Type B pancreatic cell (in vitro differentiated cells): Measurements from ENCODE around the gene USP47. TPM values are rescaled to one million over a fixed set of nuclear protein-coding genes. Genes with fewer than 3 reads are reported as not detected.

Experiments used
- DNase-seq: peaks from one replicate; pipeline ENCODE4 v3.0.0; 2021; ENCODE audit warnings: mixed read lengths; ENCODE audit not compliant: unreplicated experiment; ENCODE audit errors: extremely low spot score
- H3K27ac Mint-ChIP-seq: 2 replicates; pipeline ENCODE4 v1.8.0; 2021; ENCODE audit warnings: mild to moderate bottlenecking, mixed read lengths
- H3K27me3 Mint-ChIP-seq: 2 replicates; pipeline ENCODE4 v1.8.0; 2021; ENCODE audit warnings: mixed read lengths
- H3K36me3 Mint-ChIP-seq: 2 replicates; pipeline ENCODE4 v1.8.0; 2021; ENCODE audit warnings: mixed read lengths
- H3K4me1 Mint-ChIP-seq: one replicate; pipeline ENCODE4 v1.8.0; 2021; ENCODE audit warnings: mixed read lengths; ENCODE audit not compliant: unreplicated experiment
- H3K4me3 Mint-ChIP-seq: 2 replicates; pipeline ENCODE4 v1.8.0; 2021; ENCODE audit warnings: mild to moderate bottlenecking, mixed read lengths
- H3K9me3 Mint-ChIP-seq: 2 replicates; pipeline ENCODE4 v1.8.0; 2021; ENCODE audit warnings: mixed read lengths
- CTCF ChIP-seq: fragments of 200-600 bp; sonication (generic); conservative IDR thresholded peaks from 2 replicates; pipeline ENCODE4 v1.5.0; 2021; ENCODE audit warnings: antibody characterized with exemption, mild to moderate bottlenecking
- total RNA-seq: library from RNA; stranded (reverse); gene quantifications from 2 replicates; pipeline ENCODE4 v1.2.1, GENCODE V29; 2021; ENCODE audit warnings: low replicate concordance

USP47 gene
- total RNA-seq, 1 donor from 2014 or later, result 54.4 TPM

GRCh38 chr11:11856638-11857037 lies 14.9 kb downstream of the USP47 start:
- Mint-ChIP-seq H3K9me3 (no peaks in the 10 kb centered on the region), H3K27me3 (no peaks in the 10 kb centered on the region), H3K4me1 (peaks cover 11% of the 10 kb centered on the region), H3K27ac (no peak overlapping the region), H3K4me3 (no peak overlapping the region), H3K36me3 (peaks cover 12% of the 10 kb centered on the region)
- no peak for TF ChIP-seq CTCF
- DNase-seq, result no peak

DNA sequence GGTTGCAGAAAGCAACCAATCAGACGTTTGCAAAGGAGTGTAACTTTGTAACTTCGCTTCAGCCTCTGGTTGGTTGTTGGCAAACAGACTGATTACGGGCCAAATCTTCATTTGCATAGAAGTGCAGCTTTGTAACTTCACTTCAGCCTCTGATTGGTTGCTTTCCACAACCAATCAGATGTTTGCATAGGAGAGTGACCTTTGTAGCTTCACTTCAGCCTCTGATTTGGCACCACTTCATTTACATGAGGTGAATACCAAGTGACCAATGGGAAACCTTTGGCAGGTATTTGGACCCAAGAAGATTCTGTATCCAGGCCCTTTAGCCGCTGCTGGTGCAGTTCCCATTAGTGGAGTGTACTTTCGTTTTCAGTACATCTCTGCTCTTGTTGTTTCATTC lies 16.0 kb downstream of the USP47 start:
- Mint-ChIP-seq H3K36me3 (peaks cover 7% of the 10 kb centered on the region), H3K27me3 (no peaks in the 10 kb centered on the region), H3K27ac (no peak overlapping the region), H3K9me3 (no peaks in the 10 kb centered on the region), H3K4me1 (peaks cover 6% of the 10 kb centered on the region), H3K4me3 (no peak overlapping the region)
- no peak for DNase-seq
- TF ChIP-seq CTCF, result no peak

DNA sequence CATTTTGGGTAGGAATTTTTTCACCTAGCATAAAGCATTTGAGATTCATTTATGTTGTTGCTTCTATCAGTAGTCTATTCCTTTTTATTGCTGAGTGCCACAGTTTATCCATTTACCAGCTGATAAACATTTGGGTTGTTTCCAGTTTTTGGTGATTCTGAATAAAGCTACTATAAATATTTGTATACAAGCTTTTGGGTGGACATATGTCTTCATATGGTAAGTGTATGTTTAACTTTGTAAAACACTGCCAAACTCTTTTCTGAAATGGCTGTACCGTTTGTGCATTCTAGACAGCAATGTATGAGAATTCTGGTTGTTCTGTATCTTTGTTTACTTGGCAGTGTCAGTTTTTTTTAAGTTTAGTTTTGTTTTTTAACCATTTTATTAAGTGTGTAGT lies 16.9 kb downstream of the USP47 start:
- no peak for DNase-seq
- Mint-ChIP-seq H3K4me1 (peaks cover 3% of the 10 kb centered on the region), H3K4me3 (no peak overlapping the region), H3K36me3 (peaks cover 7% of the 10 kb centered on the region), H3K27ac (no peak overlapping the region), H3K9me3 (no peaks in the 10 kb centered on the region), H3K27me3 (no peaks in the 10 kb centered on the region)
- no peak for TF ChIP-seq CTCF

GRCh38 chr11:11860103-11860979 lies 18.6 kb downstream of the USP47 start:
- no peak for TF ChIP-seq CTCF
- no peak for DNase-seq
- H3K4me1 Mint-ChIP-seq, result peaks cover 3% of the 10 kb centered on the region

DNA sequence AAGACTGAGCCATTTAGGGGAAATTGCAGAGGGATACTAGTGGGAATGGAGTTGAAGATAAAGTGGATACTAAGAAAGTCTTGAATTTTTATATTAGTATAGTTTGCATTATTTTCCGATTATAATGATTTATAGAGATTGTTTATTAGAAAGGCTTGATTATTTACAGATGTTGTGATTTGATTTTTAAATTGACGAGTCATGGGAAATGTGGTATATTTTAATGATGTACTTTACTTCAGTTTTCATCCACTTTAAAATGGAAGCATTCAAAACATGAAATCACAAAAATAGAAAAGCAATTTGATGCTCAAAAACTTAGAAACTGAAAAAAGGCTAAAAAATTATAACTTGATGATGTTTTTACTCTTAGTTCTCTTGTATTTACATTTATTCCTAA lies 21.2 kb downstream of the USP47 start:
- Mint-ChIP-seq H3K4me3 (no peak overlapping the region), H3K27ac (no peak overlapping the region), H3K27me3 (no peaks in the 10 kb centered on the region), H3K36me3 (peaks cover 20% of the 10 kb centered on the region), H3K4me1 (peaks cover 3% of the 10 kb centered on the region), H3K9me3 (peaks cover 4% of the 10 kb centered on the region)
- TF ChIP-seq CTCF, result no peak
- no peak for DNase-seq

More at GRCh38 chr11:11860103-11860979, 18.6 kb downstream of the USP47 start:
- H3K4me3 Mint-ChIP-seq, result no peak overlapping the region
- peaks cover 7% of the 10 kb centered on the region for H3K36me3 Mint-ChIP-seq
- no peaks in the 10 kb centered on the region for H3K9me3 Mint-ChIP-seq
- no peak overlapping the region for H3K27ac Mint-ChIP-seq
- no peaks in the 10 kb centered on the region for H3K27me3 Mint-ChIP-seq
